Gastroesophageal sphincter (tissue), 3 donors: ENCODE results near the gene SLC7A6OS.

Source experiments
- CTCF ChIP-seq, 4 experiments: fragments of 200-600 bp in 2 of 4; fragments of 450-650 bp in 2 of 4; sonication (generic) in 1 of 4; IDR thresholded peaks; one replicate each; pipeline ENCODE4 v1.5.1; 2017 to 2019; ENCODE audit warnings: antibody characterized with exemption in 4 of 4, mild to moderate bottlenecking in 2 of 4, moderate library complexity in 2 of 4
- EP300 ChIP-seq: sonication (generic); formaldehyde crosslinking; IDR thresholded peaks from one replicate; pipeline ENCODE4 v1.6.1; 2017; ENCODE audit warnings: antibody characterized with exemption, mild to moderate bottlenecking
- POLR2A ChIP-seq, 2 donors: fragments of 450-650 bp; IDR thresholded peaks; one replicate each; pipeline ENCODE4 v1.6.1; 2017; ENCODE audit warnings: antibody characterized with exemption in 2 of 2, mild to moderate bottlenecking in 2 of 2, moderate library complexity in 1 of 2
- POLR2AphosphoS5 ChIP-seq: sonication (generic); formaldehyde crosslinking; IDR thresholded peaks from one replicate; pipeline ENCODE4 v1.6.1; 2017; ENCODE audit warnings: antibody characterized with exemption

GRCh38 chr16:68265078-68265920 is 45.4 kb downstream of the SLC7A6OS start:
- TF ChIP-seq POLR2A (IDR thresholded peaks at IDR 0.05) (peak; percentile 8 to 41), EP300 (no peak), CTCF (IDR thresholded peaks at IDR 0.05) (no peak), POLR2AphosphoS5 (peak; percentile 40)
